A673 (cell line): ENCODE data around the gene OR4E2. TPM values are rescaled to one million over a fixed set of nuclear protein-coding genes. Genes with fewer than 3 reads are reported as not detected.
"Not testable (repeated sequence)": the region's sequence is repeated elsewhere in the genome, so short reads cannot be mapped to it uniquely, and the experiment has no call there.

Source experiments
- BruUV-seq: library from RNA; stranded (reverse); fragments of 400-500 nt; replicated peaks from 2 replicates; lab custom pipeline; 2021; lab: Mats Ljungman, UMichigan
- CTCF ChIA-PET: fragments of 300-600 bp; sonication (Branson Sonifier 250); formaldehyde crosslinking; loops from one replicate; lab custom pipeline; 2022; ENCODE audit warnings: antibody characterized with exemption; lab: Charles Lee
- POLR2A ChIA-PET: fragments of 300-600 bp; sonication (Branson Sonifier 250); formaldehyde crosslinking; loops from one replicate; lab custom pipeline; 2022; ENCODE audit warnings: antibody characterized with exemption; ENCODE audit not compliant: low non-redundant PET; lab: Charles Lee
- DNase-seq: peaks from one replicate; pipeline ENCODE4 v3.0.0-alpha.2; 2015; ENCODE audit warnings: low spot score
- H3K27ac ChIP-seq: fragments of 200-600 bp; sonication (generic); 2 replicates; pipeline ENCODE4 v1.5.1; 2016; ENCODE audit warnings: mixed run types, low read depth, mild to moderate bottlenecking, mixed read lengths, antibody characterized with exemption, low read length; ENCODE audit not compliant: poor library complexity, severe bottlenecking
- H3K27me3 ChIP-seq: fragments of 200-600 bp; sonication (generic); replicated peaks from 2 replicates; pipeline ENCODE4 v1.6.1; 2017; ENCODE audit warnings: mixed run types, low read depth, mild to moderate bottlenecking, mixed read lengths, antibody characterized with exemption, low read length; ENCODE audit not compliant: insufficient read depth, poor library complexity
- H3K36me3 ChIP-seq: fragments of 200-600 bp; sonication (generic); 2 replicates; pipeline ENCODE4 v1.6.1; 2016; ENCODE audit warnings: mixed run types, mild to moderate bottlenecking, mixed read lengths, antibody characterized with exemption, low read length; ENCODE audit not compliant: insufficient read depth, poor library complexity, severe bottlenecking
- H3K4me1 ChIP-seq: fragments of 200-600 bp; sonication (generic); 2 replicates; pipeline ENCODE4 v1.6.1; 2017; ENCODE audit warnings: mixed run types, mild to moderate bottlenecking, mixed read lengths, antibody characterized with exemption, low read length; ENCODE audit not compliant: insufficient read depth, poor library complexity, severe bottlenecking
- H3K4me3 ChIP-seq: fragments of 200-600 bp; sonication (generic); 2 replicates; pipeline ENCODE4 v1.5.1; 2016; ENCODE audit warnings: low read depth, mixed run types, mild to moderate bottlenecking, mixed read lengths, low read length; ENCODE audit not compliant: poor library complexity, severe bottlenecking
- H3K9me3 ChIP-seq: fragments of 200-600 bp; sonication (generic); 2 replicates; pipeline ENCODE4 v1.6.1; 2016; ENCODE audit warnings: mixed run types, low read depth, mild to moderate bottlenecking, mixed read lengths, antibody characterized with exemption, low read length; ENCODE audit not compliant: poor library complexity, severe bottlenecking
- EZH2 ChIP-seq: fragments of 200-600 bp; sonication (generic); IDR thresholded peaks from 2 replicates; pipeline ENCODE4 v1.6.1; 2017; ENCODE audit warnings: borderline replicate concordance, low read depth, mild to moderate bottlenecking, mixed read lengths, antibody characterized with exemption, low read length; ENCODE audit not compliant: poor library complexity, severe bottlenecking
- intact Hi-C: fragments of 100-400 bp; cut with micrococcal nuclease; formaldehyde crosslinking; loops from one replicate; pipeline ENCODE4 v1.10.0; 2022; ENCODE audit not compliant: unreplicated experiment
- total RNA-seq: library from RNA; stranded (reverse); gene quantifications from 2 replicates; pipeline ENCODE4 v1.2.3, GENCODE V29; 2021
- TF ChIP-seq, protein P1 (sequence below): fragments of 300-800, 200-600 bp; sonication (generic); conservative IDR thresholded peaks from 2 replicates; pipeline ENCODE4 v1.5.1; 2017; ENCODE audit warnings: low read depth, mild to moderate bottlenecking, antibody characterized with exemption, low read length, moderate library complexity, mixed read lengths

Gene OR4E2
- total RNA-seq, 1 experiment from 2014 or later, result 10.8 TPM

GRCh38 chr14:21694425-21694824, 40.8 kb downstream of the OR4E2 start:
- Histone ChIP-seq H3K4me1 (no peaks in the 10 kb centered on the region), H3K27ac (no peak overlapping the region), H3K9me3 (no peaks in the 10 kb centered on the region), H3K36me3 (no peaks in the 10 kb centered on the region), H3K27me3 (no peaks in the 10 kb centered on the region), H3K4me3 (no peak overlapping the region)
- POLR2A ChIA-PET, result no interaction called here
- intact Hi-C loops, result no loop called here
- DNase-seq, result no peak
- TF ChIP-seq, protein P1, sequence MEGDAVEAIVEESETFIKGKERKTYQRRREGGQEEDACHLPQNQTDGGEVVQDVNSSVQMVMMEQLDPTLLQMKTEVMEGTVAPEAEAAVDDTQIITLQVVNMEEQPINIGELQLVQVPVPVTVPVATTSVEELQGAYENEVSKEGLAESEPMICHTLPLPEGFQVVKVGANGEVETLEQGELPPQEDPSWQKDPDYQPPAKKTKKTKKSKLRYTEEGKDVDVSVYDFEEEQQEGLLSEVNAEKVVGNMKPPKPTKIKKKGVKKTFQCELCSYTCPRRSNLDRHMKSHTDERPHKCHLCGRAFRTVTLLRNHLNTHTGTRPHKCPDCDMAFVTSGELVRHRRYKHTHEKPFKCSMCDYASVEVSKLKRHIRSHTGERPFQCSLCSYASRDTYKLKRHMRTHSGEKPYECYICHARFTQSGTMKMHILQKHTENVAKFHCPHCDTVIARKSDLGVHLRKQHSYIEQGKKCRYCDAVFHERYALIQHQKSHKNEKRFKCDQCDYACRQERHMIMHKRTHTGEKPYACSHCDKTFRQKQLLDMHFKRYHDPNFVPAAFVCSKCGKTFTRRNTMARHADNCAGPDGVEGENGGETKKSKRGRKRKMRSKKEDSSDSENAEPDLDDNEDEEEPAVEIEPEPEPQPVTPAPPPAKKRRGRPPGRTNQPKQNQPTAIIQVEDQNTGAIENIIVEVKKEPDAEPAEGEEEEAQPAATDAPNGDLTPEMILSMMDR, result no peak
- no peak for TF ChIP-seq EZH2
- CTCF ChIA-PET, result no interaction called here
- BruUV-seq, result no TSS peak

- BruUV-seq, POLR2A ChIA-PET, H3K4me3 ChIP-seq, H3K9me3 ChIP-seq, H3K27ac ChIP-seq, H3K4me1 ChIP-seq, DNase-seq, H3K36me3 ChIP-seq, intact Hi-C loops, H3K27me3 ChIP-seq, CTCF ChIA-PET: not testable (repeated sequence)
Measured at GRCh38 chr14:21697662-21698061, 44.0 kb downstream of the OR4E2 start.

- H3K4me1 ChIP-seq, H3K4me3 ChIP-seq, intact Hi-C loops, H3K9me3 ChIP-seq, DNase-seq, POLR2A ChIA-PET, H3K36me3 ChIP-seq, BruUV-seq, CTCF ChIA-PET, H3K27me3 ChIP-seq, H3K27ac ChIP-seq: not testable (repeated sequence)
Measured at GRCh38 chr14:21698538-21698937, 44.9 kb downstream of the OR4E2 start.

- TF ChIP-seq, protein P1, result no peak
- TF ChIP-seq EZH2, result no peak
- no TSS peak for BruUV-seq
- Histone ChIP-seq H3K27ac (no peak overlapping the region), H3K27me3 (no peaks in the 10 kb centered on the region), H3K9me3 (no peaks in the 10 kb centered on the region), H3K4me1 (peaks cover 9% of the 10 kb centered on the region), H3K36me3 (no peaks in the 10 kb centered on the region), H3K4me3 (no peak overlapping the region)
- ChIA-PET POLR2A (no interaction called here), CTCF (no interaction called here)
- no peak for DNase-seq
- intact Hi-C loops, result no loop called here
Measured at GRCh38 chr14:21699551-21699950, 45.9 kb downstream of the OR4E2 start.
